HG02938 (cell line): ENCODE data around the gene NR3C2.

Experiments used
- ATAC-seq: cut with Tn5 transposase; IDR thresholded peaks from one replicate; pipeline ENCODE4 v1.9.1; 2021; ENCODE audit warnings: mild to moderate bottlenecking, moderate library complexity; ENCODE audit not compliant: unreplicated experiment

Gene NR3C2

GRCh38 chr4:148373093-148373492 lies 69.1 kb downstream of the NR3C2 start:
- no peak for ATAC-seq

GRCh38 chr4:148369919-148370318 lies 72.3 kb downstream of the NR3C2 start:
- ATAC-seq = no peak

GRCh38 chr4:148367756-148368155 lies 74.5 kb downstream of the NR3C2 start:
- no peak for ATAC-seq

- ATAC-seq = no peak
Observed at GRCh38 chr4:148366251-148366650, 76.0 kb downstream of the NR3C2 start.

GRCh38 chr4:148364525-148364924 lies 77.7 kb downstream of the NR3C2 start:
- no peak for ATAC-seq

GRCh38 chr4:148359769-148360168 lies 82.4 kb downstream of the NR3C2 start:
- no peak for ATAC-seq

- no peak for ATAC-seq
Observed at GRCh38 chr4:148355442-148356123, 86.6 kb downstream of the NR3C2 start.

GRCh38 chr4:148354186-148354585 lies 88.0 kb downstream of the NR3C2 start:
- ATAC-seq = no peak

- no peak for ATAC-seq
Observed at GRCh38 chr4:148353571-148353970, 88.6 kb downstream of the NR3C2 start.

- no peak for ATAC-seq
Observed at GRCh38 chr4:148349153-148349552, 93.1 kb downstream of the NR3C2 start.

- ATAC-seq = no peak
Observed at GRCh38 chr4:148346657-148347056, 95.6 kb downstream of the NR3C2 start.

GRCh38 chr4:148345509-148345908 lies 96.7 kb downstream of the NR3C2 start:
- no peak for ATAC-seq

- no peak for ATAC-seq
Observed at GRCh38 chr4:148344941-148345340, 97.3 kb downstream of the NR3C2 start.

- ATAC-seq = no peak
Observed at GRCh38 chr4:148344352-148344751, 97.9 kb downstream of the NR3C2 start.

- ATAC-seq = no peak
Observed at GRCh38 chr4:148341980-148342800, 100.0 kb downstream of the NR3C2 start.

- ATAC-seq = no peak
Observed at GRCh38 chr4:148335133-148335532, 107.1 kb downstream of the NR3C2 start.

- no peak for ATAC-seq
Observed at GRCh38 chr4:148333265-148333664, 108.9 kb downstream of the NR3C2 start.

- no peak for ATAC-seq
Observed at GRCh38 chr4:148332486-148332885, 109.7 kb downstream of the NR3C2 start.

GRCh38 chr4:148330724-148331123 lies 111.5 kb downstream of the NR3C2 start:
- no peak for ATAC-seq

GRCh38 chr4:148330161-148330560 lies 112.1 kb downstream of the NR3C2 start:
- no peak for ATAC-seq

GRCh38 chr4:148329751-148330150 lies 112.5 kb downstream of the NR3C2 start:
- no peak for ATAC-seq

- no peak for ATAC-seq
Observed at GRCh38 chr4:148327683-148328082, 114.5 kb downstream of the NR3C2 start.
